ENCODE data around the gene RSPO1. TPM values are rescaled to one million over a fixed set of nuclear protein-coding genes. Genes with fewer than 3 reads are reported as not detected.
A peak's percentile ranks its signal among the peaks of the same experiment; 100 is the strongest.

RSPO1 gene
- total and polyA plus RNA-seq, 2 of the 13 experiments (the other 11 are each of a cell fraction or from before 2014, with no cell fraction given) = not detected

DNA sequence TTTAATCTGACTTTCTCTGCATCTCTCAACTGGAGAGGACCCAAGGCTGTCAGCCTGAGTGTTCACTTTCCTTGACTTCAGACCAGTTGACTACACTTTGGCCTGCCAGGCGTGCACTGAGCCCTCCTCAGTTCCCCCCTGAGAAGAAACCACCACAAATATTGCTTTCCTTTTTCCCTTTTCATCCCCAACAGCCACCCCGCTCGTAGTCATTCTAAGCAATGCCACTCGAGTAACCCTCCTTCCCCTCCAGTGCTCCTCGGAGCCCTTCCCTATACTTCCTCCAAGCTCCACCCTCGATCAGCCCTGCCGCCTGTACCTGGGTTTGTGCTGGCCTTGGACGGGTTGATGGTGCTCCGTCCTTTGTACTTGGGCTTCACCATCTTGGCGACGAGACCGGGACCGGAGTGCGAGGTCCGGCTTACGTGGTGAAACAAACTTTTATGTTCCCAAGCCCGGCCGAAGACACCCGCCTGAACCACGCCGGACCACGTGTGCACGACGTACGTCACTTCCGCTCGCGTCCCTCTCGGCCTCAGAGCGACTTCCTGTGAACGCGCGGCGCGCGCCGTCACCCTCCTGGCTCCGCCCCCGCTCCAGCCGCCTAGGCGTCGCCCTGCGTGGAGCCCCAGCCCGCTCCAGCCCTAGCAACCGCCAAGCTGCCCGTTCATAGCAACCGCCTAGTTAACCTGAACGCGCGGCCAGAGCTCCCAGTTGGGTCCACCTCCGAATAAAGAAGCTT, 39.1 kb downstream of the RSPO1 start, which contains the start of gene GNL2 (continued):
- TF ChIP-seq, protein P1, sequence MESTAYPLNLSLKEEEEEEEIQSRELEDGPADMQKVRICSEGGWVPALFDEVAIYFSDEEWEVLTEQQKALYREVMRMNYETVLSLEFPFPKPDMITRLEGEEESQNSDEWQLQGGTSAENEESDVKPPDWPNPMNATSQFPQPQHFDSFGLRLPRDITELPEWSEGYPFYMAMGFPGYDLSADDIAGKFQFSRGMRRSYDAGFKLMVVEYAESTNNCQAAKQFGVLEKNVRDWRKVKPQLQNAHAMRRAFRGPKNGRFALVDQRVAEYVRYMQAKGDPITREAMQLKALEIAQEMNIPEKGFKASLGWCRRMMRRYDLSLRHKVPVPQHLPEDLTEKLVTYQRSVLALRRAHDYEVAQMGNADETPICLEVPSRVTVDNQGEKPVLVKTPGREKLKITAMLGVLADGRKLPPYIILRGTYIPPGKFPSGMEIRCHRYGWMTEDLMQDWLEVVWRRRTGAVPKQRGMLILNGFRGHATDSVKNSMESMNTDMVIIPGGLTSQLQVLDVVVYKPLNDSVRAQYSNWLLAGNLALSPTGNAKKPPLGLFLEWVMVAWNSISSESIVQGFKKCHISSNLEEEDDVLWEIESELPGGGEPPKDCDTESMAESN (CRISPR knock-in tag; conservative IDR thresholded peaks at IDR 0.05) = peak; percentile 80
- TF ChIP-seq ZNF543 (CRISPR knock-in tag; IDR thresholded peaks at IDR 0.05) (no peak), KLF9 (CRISPR knock-in tag; IDR thresholded peaks at IDR 0.05; ENCODE audit: low read depth) (0 out of 2 replicates have a peak, but pooled peaks have one; percentile 48), ATRX (CRISPR knock-in tag; IDR thresholded peaks at IDR 0.05; ENCODE audit: borderline replicate concordance) (no peak), SRF (IDR thresholded peaks at IDR 0.05; ENCODE audit: low read depth, low read length) (no peak), ZNF124 (CRISPR knock-in tag; IDR thresholded peaks at IDR 0.05) (no peak), SOX6 (IDR thresholded peaks at IDR 0.05) (no peak), SOX6 (CRISPR knock-in tag; IDR thresholded peaks at IDR 0.05) (peak; percentile 68), SETDB1 (CRISPR knock-in tag; IDR thresholded peaks at IDR 0.05; ENCODE audit: borderline replicate concordance) (no peak), ZSCAN29 (CRISPR knock-in tag; conservative IDR thresholded peaks at IDR 0.05) (no peak), ETV6 (CRISPR knock-in tag; conservative IDR thresholded peaks at IDR 0.05) (no peak), ZFP90 (CRISPR knock-in tag; IDR thresholded peaks at IDR 0.05; ENCODE audit: borderline replicate concordance) (peak; percentile 60; the same call in 1 of the 2 replicates), TP53 (CRISPR knock-in tag; conservative IDR thresholded peaks at IDR 0.05) (no peak), SATB2 (CRISPR knock-in tag; IDR thresholded peaks at IDR 0.05) (no peak)
- TF ChIP-seq, protein P2, sequence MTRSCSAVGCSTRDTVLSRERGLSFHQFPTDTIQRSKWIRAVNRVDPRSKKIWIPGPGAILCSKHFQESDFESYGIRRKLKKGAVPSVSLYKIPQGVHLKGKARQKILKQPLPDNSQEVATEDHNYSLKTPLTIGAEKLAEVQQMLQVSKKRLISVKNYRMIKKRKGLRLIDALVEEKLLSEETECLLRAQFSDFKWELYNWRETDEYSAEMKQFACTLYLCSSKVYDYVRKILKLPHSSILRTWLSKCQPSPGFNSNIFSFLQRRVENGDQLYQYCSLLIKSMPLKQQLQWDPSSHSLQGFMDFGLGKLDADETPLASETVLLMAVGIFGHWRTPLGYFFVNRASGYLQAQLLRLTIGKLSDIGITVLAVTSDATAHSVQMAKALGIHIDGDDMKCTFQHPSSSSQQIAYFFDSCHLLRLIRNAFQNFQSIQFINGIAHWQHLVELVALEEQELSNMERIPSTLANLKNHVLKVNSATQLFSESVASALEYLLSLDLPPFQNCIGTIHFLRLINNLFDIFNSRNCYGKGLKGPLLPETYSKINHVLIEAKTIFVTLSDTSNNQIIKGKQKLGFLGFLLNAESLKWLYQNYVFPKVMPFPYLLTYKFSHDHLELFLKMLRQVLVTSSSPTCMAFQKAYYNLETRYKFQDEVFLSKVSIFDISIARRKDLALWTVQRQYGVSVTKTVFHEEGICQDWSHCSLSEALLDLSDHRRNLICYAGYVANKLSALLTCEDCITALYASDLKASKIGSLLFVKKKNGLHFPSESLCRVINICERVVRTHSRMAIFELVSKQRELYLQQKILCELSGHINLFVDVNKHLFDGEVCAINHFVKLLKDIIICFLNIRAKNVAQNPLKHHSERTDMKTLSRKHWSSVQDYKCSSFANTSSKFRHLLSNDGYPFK (CRISPR knock-in tag; IDR thresholded peaks at IDR 0.05; ENCODE audit: borderline replicate concordance) = peak; percentile 77; the same call in 1 of the 2 replicates
- TF ChIP-seq, protein P3, sequence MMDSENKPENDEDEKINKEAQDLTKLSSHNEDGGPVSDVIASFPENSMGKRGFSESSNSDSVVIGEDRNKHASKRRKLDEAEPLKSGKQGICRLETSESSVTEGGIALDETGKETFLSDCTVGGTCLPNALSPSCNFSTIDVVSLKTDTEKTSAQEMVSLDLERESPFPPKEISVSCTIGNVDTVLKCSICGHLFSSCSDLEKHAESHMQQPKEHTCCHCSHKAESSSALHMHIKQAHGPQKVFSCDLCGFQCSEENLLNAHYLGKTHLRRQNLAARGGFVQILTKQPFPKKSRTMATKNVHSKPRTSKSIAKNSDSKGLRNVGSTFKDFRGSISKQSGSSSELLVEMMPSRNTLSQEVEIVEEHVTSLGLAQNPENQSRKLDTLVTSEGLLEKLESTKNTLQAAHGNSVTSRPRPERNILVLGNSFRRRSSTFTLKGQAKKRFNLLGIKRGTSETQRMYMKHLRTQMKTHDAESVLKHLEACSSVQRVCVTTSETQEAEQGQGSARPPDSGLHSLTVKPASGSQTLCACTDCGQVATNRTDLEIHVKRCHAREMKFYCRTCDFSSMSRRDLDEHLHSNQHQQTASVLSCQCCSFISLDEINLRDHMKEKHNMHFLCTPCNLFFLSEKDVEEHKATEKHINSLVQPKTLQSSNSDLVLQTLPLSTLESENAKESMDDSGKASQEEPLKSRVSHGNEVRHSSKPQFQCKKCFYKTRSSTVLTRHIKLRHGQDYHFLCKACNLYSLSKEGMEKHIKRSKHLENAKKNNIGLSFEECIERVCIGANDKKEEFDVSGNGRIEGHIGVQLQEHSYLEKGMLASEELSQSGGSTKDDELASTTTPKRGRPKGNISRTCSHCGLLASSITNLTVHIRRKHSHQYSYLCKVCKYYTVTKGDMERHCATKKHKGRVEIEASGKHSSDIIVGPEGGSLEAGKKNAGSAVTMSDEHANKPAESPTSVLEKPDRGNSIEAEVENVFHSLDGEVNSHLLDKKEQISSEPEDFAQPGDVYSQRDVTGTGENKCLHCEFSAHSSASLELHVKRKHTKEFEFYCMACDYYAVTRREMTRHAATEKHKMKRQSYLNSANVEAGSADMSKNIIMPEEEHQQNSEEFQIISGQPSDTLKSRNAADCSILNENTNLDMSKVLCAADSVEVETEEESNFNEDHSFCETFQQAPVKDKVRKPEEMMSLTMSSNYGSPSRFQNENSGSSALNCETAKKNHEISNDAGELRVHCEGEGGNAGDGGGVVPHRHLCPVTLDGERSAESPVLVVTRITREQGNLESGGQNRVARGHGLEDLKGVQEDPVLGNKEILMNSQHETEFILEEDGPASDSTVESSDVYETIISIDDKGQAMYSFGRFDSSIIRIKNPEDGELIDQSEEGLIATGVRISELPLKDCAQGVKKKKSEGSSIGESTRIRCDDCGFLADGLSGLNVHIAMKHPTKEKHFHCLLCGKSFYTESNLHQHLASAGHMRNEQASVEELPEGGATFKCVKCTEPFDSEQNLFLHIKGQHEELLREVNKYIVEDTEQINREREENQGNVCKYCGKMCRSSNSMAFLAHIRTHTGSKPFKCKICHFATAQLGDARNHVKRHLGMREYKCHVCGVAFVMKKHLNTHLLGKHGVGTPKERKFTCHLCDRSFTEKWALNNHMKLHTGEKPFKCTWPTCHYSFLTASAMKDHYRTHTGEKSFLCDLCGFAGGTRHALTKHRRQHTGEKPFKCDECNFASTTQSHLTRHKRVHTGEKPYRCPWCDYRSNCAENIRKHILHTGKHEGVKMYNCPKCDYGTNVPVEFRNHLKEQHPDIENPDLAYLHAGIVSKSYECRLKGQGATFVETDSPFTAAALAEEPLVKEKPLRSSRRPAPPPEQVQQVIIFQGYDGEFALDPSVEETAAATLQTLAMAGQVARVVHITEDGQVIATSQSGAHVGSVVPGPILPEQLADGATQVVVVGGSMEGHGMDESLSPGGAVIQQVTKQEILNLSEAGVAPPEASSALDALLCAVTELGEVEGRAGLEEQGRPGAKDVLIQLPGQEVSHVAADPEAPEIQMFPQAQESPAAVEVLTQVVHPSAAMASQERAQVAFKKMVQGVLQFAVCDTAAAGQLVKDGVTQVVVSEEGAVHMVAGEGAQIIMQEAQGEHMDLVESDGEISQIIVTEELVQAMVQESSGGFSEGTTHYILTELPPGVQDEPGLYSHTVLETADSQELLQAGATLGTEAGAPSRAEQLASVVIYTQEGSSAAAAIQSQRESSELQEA (CRISPR knock-in tag; IDR thresholded peaks at IDR 0.05; ENCODE audit: not compliant biosample characterization) = no peak
